GM08714 (cell line): ENCODE measurements around the gene MYBPHL.

ENCODE experiments used
- H3K4me3 ChIP-seq: fragments of 200-500 bp; sonication (Bioruptor generic); 2 replicates; pipeline ENCODE4 v1.5.1; 2014; ENCODE audit warnings: mild to moderate bottlenecking, low read length, inconsistent platforms
- ZNF274 ChIP-seq: IDR thresholded peaks from 2 replicates; pipeline ENCODE4 v1.6.1; 2012; ENCODE audit warnings: mild to moderate bottlenecking, low read depth, low read length

The MYBPHL gene

GRCh38 chr1:109252167-109252892 lies 54.5 kb downstream of the MYBPHL start:
- TF ChIP-seq ZNF274: no peak
- H3K4me3 ChIP-seq: no peak overlapping the region

GRCh38 chr1:109251277-109252166 lies 55.3 kb downstream of the MYBPHL start:
- no peak overlapping the region for H3K4me3 ChIP-seq
- no peak for TF ChIP-seq ZNF274

GRCh38 chr1:109250454-109251276 lies 56.1 kb downstream of the MYBPHL start:
- no peak overlapping the region; the same call in 1 of the 2 replicates for H3K4me3 ChIP-seq
- no peak for TF ChIP-seq ZNF274

GRCh38 chr1:109249654-109250401 lies 57.0 kb downstream of the MYBPHL start:
- no peak for TF ChIP-seq ZNF274
- H3K4me3 ChIP-seq: peak overlapping the region; percentile 58; the same call in 1 of the 2 replicates

- H3K4me3 ChIP-seq: peak within 1 kb of the TSS; percentile 58; the same call in 1 of the 2 replicates
- TF ChIP-seq ZNF274: no peak
Observed at GRCh38 chr1:109248797-109249629, 57.8 kb downstream of the MYBPHL start, which contains the start of gene CELSR2. Gene CELSR2 (plus strand): TSS chr1:109249539. CDS start chr1:109250080, 541 bp downstream.

GRCh38 chr1:109248444-109248796 lies 58.4 kb downstream of the MYBPHL start:
- no peak for TF ChIP-seq ZNF274

GRCh38 chr1:109247401-109248365 lies 59.1 kb downstream of the MYBPHL start:
- TF ChIP-seq ZNF274: no peak
- no peak overlapping the region for H3K4me3 ChIP-seq

More at GRCh38 chr1:109248444-109248796, 58.4 kb downstream of the MYBPHL start:
- no peak overlapping the region for H3K4me3 ChIP-seq

GRCh38 chr1:109246141-109246551 lies 60.7 kb downstream of the MYBPHL start:
- TF ChIP-seq ZNF274: no peak

GRCh38 chr1:109243860-109244552 lies 62.8 kb downstream of the MYBPHL start:
- TF ChIP-seq ZNF274: no peak
- no peak overlapping the region for H3K4me3 ChIP-seq

More at GRCh38 chr1:109246141-109246551, 60.7 kb downstream of the MYBPHL start:
- no peak overlapping the region for H3K4me3 ChIP-seq

- no peak overlapping the region for H3K4me3 ChIP-seq
- no peak for TF ChIP-seq ZNF274
Observed at GRCh38 chr1:109243221-109243620, 63.6 kb downstream of the MYBPHL start.

GRCh38 chr1:109242387-109242786 lies 64.4 kb downstream of the MYBPHL start:
- no peak for TF ChIP-seq ZNF274
- no peak overlapping the region for H3K4me3 ChIP-seq
